ENCODE measurements around the gene FAM163A. TPM values are rescaled to one million over a fixed set of nuclear protein-coding genes. Genes with fewer than 3 reads are reported as not detected.
"Not testable (repeated sequence)": the region's sequence is repeated elsewhere in the genome, so short reads cannot be mapped to it uniquely, and the experiment has no call there.

The FAM163A gene
- polyA plus RNA-seq, 1 donor, result 0.16 TPM

DNA sequence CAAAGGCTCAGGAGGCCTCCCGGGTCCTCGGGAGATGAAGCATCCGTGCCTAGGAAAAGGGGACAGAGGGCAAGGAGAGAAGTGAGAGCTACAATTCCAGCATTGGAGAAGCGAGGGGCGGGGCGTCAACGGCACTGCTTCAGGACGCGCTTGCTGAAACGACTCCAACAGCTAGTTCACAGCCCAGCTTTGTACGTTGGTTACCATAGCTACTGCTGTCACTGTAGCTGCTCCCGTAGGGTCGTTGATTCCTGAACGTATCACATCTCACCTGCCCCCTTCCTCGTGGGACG, 71.4 kb downstream of the FAM163A start:
- DNase-seq (ENCODE audit: low read depth), result no peak

DNA sequence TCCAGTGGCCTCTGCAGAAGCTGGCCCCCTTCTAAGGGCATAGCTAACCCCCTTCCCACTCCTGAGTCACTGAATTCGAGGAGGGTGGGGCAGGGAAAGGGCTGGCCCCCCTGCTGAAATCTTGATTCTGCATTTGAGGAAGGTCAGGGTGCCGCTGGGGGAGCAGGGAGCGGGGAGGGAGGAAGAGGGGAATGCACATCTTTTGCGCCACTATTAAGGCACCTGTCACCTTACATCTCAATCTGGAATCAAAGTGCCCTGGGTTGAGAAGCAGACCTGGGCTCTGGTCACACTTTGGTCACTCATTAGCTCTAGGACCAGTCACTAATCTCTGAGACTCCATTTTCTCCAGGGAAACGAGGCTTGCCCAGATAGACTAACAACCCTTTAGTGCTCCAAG, 72.5 kb downstream of the FAM163A start:
- DNase-seq (ENCODE audit: low read depth), result no peak

DNA sequence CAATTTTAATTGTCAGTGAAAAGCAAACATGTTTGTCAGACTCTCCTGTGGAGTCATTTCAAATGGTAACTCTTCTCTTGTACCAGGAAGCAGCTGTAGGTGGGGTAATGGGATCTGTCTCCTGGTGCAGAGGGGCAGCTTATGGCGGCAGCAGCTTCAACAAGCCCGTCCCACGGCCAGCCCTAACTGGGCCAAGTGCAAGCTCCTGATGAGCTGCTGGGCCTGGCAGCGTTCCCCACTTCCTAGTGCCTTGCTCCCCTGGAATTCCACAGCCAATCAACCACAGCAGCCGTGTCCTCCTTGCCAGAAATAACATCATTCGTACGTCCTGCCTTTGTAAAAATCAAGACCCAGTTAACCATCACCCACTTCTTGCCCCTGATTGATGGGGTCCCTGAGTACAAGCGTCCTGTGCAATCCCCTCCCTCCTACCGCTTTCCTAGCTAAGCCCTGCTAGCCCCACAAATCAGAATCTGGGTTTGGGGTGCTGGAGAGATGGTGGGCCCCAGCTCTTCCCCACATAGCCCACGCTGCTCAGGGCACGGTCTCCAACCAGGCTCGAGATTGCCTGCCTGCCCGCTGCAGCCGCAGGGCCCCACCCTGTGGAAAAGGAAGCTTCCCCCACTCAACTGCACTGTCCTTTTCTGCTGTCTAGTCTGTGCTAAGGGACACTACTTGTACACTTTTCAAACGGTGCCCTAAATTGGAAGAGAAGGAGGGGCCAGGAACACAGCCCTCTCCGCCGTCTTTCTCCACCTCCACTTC, 73.3 kb downstream of the FAM163A start:
- no peak for DNase-seq (ENCODE audit: low read depth)

DNA sequence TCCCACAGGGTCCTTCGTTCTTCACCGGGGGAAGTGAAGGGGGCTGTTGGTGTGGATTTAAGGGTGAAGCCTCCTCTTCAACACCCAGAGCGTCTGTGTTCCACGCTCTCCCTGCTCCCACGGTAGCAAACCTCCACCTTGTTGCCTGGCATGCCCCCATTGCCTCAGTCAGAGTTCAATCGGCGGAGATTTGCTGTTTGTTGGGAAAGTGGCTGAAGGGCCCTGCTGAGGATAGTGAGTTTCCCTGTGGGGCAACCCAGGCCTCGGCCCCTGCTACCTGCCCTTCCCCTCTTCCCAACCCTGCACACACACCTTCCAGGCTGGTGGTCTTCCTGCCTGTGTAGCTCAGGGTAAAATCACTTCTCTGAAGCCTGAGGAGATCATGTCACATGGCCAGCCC, 74.0 kb downstream of the FAM163A start:
- no peak for DNase-seq (ENCODE audit: low read depth)

DNA sequence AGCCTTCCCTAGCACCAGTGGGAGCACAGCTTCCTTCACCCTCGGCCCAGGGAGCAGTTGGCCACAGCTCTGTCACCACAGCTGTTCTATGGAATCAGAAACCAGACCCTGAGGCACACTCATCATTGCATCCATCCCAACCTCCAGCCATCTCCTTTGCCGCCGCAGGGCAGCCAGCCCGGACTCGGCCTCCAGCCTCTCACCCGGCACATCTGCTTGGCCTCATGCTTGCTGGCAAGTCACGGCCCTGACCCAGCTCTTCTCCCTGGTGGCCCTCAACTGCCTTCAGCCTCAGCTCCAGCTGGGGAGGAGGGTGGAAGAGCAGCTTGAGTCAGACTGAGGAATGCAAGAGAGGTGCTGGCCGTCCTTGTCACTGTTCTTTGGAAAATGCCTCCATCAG, 74.7 kb downstream of the FAM163A start:
- DNase-seq (ENCODE audit: low read depth), result no peak

DNA sequence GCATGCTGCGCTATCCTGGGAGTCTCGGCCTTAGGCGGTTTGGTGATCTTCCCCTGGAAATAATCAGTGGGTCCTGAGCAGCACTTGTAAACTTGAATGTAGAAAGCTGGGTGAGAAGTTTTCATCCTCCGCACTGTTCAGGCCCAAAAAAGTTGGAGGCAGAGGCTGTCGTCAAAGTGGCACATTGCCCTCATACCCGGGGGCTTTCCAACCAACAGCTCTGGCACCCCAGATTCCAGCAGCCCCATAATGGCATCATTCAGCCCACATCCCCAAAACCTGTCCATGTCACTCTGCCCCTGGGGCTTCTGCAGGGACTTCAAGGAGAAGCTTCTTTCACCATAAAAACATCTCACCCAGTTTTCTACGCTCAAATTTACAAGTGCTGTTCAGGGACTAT, 75.2 kb downstream of the FAM163A start:
- DNase-seq (ENCODE audit: low read depth), result no peak

DNA sequence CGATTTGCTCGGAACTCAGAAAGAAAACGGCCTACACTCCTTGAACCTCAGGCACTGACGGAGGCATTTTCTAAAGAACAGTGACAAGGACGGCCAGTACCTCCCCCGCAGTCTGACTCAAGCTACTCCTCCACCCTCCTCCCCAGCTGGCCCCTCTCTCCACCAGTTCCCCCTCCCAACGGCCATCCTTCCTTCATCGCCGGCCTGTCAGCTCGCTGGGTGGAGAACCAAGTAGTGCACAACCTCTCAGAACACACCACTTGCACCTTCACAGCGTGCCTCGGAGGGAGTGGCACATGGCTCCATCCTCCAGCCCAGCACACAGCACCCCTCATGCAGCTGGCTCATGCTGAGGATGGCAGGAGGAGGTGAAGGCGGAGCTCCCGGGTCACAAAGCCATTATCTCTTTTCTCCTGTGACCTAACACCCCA, 75.7 kb downstream of the FAM163A start:
- DNase-seq (ENCODE audit: low read depth), result no peak

DNA sequence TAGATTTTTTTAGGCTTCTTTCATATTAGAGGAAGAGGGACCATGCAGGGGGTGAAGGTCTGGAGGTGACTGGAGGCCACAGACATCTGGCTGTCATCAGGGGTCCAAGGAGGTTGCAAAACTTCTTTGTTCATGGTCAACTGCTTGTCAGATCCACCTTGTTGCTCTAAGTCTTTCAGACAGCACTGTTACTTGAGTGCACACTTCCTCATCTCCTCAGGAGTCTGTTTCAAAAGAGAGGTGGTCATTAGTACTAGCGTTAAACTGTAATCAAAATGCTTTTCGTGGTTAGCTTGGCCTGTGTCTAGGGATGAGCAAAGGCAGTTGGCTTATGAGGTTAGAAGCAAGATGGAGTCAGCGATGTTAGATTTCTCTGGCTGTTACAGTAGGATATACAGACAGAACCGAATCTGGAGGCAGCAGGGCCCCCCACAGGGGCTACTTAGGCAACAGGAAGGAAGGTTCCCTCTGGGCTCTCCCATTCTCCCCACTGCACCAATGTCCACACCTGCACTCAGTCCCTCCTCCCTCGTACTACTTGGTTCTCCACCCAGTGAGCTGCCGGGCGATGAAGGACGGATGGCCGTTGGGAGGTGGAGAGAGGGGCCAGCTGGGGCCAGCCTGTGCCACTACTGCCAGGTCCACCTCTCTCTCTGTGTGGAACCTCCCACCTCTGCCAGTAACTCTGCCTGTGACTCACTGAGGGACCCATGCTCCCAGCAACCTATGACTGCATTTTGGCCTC, 77.3 kb downstream of the FAM163A start:
- DNase-seq (ENCODE audit: low read depth), result no peak

DNA sequence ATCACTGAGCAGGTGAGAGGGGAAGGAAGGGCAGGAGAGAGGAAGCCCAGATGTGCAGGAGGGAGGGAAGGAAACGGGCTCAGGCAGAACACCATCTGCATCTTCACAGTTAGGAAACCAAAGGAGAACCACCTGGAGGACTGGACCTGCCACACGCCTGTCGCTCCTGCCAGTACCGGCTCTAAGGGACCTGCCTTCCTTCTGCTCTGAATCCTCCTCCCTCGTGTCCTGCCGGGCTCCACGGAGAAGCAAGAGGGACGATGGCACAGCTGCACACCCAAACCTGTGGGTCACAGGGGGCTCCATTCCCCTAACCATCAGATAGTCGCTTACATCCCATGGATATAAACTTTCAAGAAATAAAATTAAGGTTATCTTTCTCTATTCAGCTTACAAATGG, 78.4 kb downstream of the FAM163A start:
- no peak for DNase-seq (ENCODE audit: low read depth)

DNA sequence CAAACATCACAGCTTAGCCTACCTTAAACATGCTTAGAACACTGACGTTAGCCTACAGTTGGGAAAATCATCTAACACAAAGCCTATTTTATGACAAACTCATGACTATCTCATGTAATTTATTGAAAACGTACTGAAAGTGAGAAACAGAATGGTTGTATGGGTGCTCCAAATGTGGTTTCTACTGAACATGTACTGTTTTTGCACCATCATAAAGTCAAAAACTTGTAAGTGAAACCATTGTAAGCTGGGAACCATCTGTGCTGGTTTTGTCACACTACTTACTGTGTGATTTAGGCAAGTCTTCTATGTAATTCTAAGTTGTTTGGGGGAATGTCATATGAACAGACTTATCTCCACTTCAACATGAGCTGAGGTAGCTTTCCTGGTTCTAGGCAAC, 79.0 kb downstream of the FAM163A start:
- DNase-seq (ENCODE audit: low read depth), result no peak

DNA sequence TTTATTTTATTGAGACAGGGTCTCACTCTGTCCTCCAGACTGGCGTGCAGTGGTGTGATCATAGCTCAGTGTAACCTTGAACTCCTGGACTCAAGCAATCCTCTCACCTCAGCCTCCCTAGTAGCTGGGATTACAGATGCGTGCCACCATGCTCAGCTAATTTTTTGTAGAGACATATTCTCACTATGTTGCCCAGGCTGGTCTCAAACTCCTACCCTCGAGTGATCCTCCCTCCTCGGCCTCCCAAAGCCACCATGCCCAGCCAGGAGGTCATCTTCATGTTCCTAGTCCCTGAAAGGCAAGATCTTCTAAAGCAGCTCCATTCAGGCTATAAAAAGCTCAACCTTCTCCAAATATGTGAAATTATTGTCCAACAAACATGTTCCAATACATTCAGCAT, 80.6 kb downstream of the FAM163A start:
- no peak for DNase-seq (ENCODE audit: low read depth)

DNA sequence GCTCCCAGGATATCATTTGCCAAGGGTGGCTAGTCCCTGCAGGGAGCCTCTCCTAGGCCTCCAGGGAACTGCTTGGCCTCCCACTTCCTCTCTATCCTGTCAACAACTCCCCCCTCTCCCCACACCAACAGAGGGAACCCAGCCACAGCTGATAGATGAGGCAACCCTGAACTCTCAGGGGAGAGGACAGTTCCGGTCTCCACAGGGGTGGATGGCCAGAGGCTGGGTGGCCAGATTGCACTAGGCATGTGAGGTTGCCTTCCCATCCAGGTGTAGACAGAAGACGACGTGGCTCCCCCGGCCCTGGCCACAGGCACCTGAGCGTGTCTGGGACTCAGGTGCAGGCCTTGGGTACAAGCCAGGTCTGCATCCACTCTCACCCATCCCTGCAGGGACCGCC, 81.2 kb downstream of the FAM163A start:
- no peak for DNase-seq (ENCODE audit: low read depth)

DNA sequence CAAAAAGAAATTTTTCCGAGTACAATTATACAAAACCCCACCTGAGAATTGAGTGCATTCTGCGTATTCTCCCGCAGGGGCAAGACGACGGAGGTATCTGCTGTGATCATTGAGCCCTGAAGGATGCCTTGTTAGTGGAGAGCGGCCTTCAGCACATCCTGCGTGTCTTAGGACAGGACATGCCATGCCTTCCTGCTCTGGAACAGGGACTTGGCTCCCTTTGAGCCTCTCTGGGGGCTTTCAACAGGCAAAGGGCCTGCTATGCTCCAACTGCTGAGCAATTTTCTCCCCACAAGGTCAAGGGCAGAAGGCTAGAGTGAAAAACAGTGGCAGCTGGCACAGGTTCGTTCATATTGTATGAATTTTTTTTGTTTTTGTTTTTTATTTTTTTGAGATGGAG, 82.1 kb downstream of the FAM163A start:
- DNase-seq (ENCODE audit: low read depth), result no peak

DNA sequence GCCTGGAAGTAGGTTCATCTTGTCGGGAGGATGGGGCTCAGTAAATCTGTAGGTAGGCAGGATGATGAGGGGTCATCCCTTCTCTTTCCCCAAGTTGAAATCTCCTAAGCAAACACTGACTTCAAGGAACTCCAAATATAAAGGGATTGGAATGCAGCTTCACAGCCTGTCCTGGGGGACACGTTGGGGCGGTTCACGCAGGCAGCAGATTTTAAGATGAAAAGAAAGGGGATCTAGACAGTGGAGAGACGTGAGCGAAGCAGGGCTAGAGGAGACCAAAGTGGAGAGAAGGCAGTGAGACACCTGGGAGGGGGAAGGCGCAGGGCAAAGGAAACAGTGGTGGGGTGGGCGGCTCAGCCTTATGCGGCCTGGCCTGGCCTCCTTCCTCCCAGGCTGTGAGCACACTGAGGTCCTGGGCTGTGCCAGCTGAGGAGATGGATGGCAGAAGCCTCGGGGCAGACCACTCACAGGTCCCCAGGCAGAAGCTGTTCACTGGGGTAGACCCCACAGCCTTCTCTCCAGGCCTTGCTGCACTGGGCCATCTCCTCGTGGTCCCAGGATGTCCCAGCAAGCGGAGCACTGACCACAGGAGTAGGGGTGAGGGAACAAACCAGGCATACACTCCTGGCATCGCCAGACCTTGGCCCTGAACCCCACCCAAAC, 82.8 kb downstream of the FAM163A start:
- no peak for DNase-seq (ENCODE audit: low read depth)

DNA sequence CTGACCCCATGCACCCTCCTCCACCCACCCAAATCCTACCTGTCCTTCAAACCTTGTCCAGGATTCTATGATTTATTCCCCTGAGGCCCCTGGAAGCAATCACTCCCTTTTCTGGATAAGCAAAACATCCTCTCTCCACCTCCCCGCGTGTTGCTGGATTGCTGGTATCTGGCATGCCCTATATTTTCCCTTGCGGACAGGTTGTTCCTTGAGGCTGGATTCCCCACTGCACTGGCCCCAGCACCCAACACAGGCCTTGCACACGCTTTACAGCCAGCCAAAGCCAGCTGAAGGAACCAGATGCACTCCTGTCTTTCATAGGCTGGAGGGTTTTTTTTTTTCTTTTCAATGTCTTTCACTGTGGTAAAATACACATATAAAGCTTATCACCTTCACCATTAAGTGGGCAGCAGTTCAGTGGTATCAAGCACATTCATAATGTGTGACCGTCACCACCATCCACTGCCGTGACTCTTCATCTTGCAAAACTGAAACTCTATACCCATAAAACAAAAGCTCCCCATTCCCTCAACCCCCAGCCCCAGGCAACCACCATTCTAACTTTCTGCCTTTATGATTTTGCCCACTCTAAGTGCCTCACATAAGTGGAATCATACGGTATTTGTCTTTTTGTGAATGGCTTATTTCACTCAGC, 83.7 kb downstream of the FAM163A start:
- DNase-seq (ENCODE audit: low read depth), result no peak

DNA sequence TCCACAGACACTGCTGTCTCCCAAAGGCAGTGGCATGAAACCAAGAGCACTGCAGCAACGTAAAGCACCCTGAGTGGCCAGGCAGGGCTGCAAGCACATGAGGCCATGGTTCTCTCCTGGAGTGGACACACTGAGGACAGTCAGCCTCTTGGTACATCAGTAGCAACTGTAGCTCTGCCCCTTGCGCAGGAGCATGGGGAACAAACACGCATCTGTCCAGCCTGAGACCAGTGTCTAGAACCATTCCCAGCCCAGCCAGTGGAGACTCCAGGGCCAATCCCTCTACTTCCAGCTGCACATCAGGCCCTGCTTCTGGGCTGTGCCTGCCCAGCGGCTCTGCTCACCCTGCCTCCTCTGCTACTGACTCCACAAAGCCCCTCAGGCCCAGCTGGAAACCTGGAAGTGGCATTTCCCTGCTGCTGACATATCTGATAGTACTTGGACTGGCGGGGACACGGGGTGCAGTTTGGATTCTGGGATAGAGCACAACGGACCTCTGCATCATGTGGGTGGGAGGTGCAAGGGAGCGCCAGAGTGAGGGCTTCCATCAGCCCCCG, 85.5 kb downstream of the FAM163A start:
- no peak for DNase-seq (ENCODE audit: low read depth)

DNA sequence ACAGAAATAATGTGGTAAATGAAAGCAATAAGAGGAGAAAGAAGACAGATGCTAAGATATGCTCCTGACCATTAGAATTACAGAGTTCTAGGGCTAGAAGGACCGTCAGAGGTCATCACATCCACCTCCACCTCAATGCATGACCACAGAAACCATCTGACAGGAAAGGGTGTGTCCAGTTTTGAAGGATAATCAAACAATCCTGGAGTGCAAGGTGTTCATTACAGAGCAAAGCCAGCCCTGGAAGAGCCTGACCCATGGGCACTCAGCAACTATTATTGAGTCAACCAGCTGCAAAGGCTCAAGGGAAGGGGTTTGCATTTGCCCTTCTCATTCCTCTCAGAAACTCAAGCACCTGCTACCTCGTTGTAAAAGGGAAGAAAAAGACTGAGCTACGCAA, 88.1 kb downstream of the FAM163A start:
- no peak for DNase-seq (ENCODE audit: low read depth)

DNA sequence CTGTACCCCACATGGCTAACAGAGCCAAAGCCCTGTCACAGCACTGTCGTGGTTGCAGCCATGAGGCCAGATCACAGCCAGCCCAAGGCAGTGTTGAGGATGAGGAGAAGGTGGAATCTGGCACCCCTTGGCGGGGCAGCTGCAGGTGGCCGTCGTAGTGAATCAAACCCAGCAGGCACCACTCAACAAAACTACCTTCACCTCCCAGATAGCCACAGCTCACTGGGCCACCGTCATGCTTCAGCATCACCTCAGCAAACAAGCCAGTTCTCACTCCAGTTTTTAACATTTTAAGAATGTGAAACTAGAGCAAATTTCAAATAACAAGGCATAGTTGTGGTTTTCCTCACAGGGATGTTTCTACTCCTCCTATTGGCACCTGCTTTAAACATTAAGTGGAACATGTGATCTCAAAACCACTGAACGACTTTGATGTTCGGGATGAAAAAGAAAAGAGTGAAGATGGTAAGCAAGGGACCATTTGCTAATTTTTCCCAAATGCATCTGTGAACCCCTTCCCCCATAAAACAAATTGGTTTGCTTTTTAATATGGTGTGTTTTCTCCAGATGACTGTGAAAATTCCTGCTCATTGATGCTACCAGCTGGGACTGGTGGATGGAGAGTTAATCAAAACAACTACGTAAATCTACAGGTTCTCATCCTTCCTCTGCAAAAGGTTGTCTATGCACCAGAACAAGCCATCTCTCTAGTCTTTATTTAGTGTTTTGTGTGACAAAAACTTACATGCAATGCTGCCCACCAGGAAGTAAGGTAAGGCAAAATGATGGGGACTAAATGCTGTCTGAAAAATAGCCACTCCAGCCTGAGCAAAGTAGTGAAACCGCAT, 89.0 kb downstream of the FAM163A start:
- DNase-seq (ENCODE audit: low read depth), result no peak

DNA sequence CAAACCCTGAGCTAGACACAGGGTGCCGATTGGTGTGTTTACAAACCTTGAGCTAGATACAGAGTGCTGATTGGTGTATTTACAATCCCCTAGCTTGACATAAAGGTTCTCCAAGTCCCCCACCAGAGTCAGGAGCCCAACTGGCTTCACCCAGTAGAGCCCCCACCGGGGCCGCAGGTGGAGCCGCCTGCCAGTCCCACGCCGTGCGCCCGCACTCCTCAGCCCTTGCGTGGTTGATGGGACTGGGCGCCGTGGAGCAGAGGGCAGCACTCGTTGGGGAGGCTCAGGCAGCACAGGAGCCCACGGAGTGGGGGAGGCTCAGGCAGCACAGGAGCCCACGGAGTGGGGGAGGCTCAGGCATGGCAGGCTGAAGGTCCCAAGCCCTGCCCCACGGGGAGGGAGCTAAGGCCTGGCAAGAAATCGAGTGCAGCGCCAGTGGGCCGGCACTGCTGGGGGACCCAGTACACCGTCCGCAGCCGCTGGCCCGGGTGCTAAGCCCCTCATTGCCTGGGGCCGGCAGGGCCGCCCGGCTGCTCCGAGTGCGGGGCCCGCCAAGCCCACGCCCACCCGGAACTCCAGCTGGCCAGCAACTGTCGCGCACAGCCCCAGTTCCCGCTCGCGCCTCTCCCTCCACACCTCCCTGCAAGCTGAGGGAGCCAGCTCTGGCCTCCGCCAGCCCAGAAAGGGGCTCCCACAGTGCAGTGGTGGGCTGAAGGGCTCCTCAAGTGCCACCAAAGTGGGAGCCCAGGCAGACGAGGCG, 93.8 kb downstream of the FAM163A start:
- DNase-seq (ENCODE audit: low read depth), result not testable (repeated sequence)

DNA sequence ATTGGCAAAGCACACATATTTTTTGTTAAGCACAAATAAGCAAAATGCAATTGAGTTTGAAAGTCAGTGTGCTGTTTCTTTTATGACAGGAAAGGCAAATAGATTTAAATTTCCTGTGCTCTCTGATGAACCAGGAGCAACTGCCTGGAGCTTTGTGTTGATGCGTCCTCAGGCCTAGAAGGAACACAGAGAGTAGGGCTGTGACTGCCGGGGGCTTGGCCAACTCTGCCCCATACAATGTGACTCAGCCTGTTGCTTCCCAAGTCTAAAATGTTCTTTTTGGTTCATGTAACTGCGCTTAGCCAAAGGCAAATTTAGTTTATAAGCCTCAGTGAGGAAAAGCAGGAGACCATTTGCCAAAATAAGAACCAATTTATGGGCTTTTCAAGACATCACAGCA, 97.0 kb downstream of the FAM163A start:
- DNase-seq (ENCODE audit: low read depth), result no peak

DNA sequence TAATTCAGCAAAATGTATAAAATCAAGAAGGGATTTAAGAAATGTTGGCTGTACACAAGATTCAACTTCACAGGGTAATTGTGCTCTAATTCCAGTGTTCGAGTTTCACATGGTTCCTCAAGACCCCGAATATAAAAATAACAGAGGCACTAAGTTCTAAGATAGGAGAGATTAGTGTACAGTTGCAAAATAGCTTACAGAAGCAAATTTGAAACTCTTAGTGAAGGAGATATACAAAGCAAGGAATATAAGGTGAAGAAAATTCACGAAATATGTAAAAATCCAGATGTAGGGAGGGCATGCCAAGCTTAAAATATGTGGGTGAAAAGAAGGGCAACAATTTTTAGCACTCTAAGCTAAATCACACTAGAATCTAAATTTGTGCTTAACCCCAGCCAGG, 105.1 kb downstream of the FAM163A start:
- no peak for DNase-seq (ENCODE audit: low read depth)

Measured in forelimb muscle (tissue), 1 donor.